GM12892 (cell line): ENCODE measurements around the gene ZNF41.

Experiments
- POLR2A ChIP-seq: IDR thresholded peaks from 2 replicates; pipeline ENCODE4 v1.6.1; 2011; ENCODE audit warnings: low read depth, low read length, control low read depth
- TAF1 ChIP-seq: IDR thresholded peaks from 2 replicates; pipeline ENCODE4 v1.6.1; 2011; ENCODE audit warnings: low read depth, mild to moderate bottlenecking, control low read depth, low read length, borderline replicate concordance

- TF ChIP-seq POLR2A (no peak), TAF1 (no peak)
These were observed 6.7 kb upstream of the ZNF41 start for GRCh38 chrX:47489507-47490275.
